IMR-90 (cell line): Measurements from ENCODE around the gene OR14J1.

Source experiments
- FOS ChIP-seq: fragments of 150-350 bp; IDR thresholded peaks from 2 replicates; pipeline ENCODE4 v1.6.1; 2016; ENCODE audit warnings: low read depth, low read length
- MAZ ChIP-seq: IDR thresholded peaks from 2 replicates; pipeline ENCODE4 v1.6.1; 2012; ENCODE audit warnings: low read depth, mild to moderate bottlenecking, low read length, improper control_type of control experiment, moderate library complexity, borderline replicate concordance
- POLR2A ChIP-seq: IDR thresholded peaks from 2 replicates; pipeline ENCODE4 v1.6.1; 2012; ENCODE audit warnings: mild to moderate bottlenecking, low read depth, low read length
- RAD21 ChIP-seq: IDR thresholded peaks from 2 replicates; pipeline ENCODE4 v1.6.1; 2012; ENCODE audit warnings: low read length, improper control_type of control experiment
- RCOR1 ChIP-seq: IDR thresholded peaks from 2 replicates; pipeline ENCODE4 v1.6.1; 2012; ENCODE audit warnings: mild to moderate bottlenecking, low read length, improper control_type of control experiment; ENCODE audit not compliant: insufficient replicate concordance
- TF ChIP-seq, protein P1 (sequence below): conservative IDR thresholded peaks from 2 replicates; pipeline ENCODE4 v1.5.1; 2012; ENCODE audit warnings: mild to moderate bottlenecking, low read depth, low read length, improper control_type of control experiment

DNA sequence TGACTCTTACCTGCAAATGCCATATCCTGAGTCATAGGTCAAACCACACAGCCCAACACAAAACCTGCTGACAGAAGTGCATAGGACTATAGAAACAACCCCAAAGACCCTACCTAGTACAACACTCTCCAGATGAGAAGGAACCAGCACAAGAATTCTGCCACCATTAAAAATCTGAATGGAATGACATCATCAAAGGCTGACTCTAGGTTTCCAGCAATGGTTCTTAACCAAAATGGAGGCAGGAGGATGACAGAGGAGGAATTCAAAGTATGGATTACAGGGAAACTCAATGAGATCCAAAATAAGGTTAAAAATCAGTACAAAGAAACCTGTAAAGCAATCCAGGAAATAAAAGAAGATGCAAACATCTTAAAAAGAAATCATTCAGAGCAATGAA lies 31.2 kb downstream of the OR14J1 start:
- TF ChIP-seq, protein P1, sequence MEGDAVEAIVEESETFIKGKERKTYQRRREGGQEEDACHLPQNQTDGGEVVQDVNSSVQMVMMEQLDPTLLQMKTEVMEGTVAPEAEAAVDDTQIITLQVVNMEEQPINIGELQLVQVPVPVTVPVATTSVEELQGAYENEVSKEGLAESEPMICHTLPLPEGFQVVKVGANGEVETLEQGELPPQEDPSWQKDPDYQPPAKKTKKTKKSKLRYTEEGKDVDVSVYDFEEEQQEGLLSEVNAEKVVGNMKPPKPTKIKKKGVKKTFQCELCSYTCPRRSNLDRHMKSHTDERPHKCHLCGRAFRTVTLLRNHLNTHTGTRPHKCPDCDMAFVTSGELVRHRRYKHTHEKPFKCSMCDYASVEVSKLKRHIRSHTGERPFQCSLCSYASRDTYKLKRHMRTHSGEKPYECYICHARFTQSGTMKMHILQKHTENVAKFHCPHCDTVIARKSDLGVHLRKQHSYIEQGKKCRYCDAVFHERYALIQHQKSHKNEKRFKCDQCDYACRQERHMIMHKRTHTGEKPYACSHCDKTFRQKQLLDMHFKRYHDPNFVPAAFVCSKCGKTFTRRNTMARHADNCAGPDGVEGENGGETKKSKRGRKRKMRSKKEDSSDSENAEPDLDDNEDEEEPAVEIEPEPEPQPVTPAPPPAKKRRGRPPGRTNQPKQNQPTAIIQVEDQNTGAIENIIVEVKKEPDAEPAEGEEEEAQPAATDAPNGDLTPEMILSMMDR: no peak
- TF ChIP-seq POLR2A: no peak
- no peak for TF ChIP-seq RCOR1
- no peak for TF ChIP-seq FOS
- no peak for TF ChIP-seq RAD21
- no peak for TF ChIP-seq MAZ
